ENCODE results near the gene SFTPA2.

The SFTPA2 gene

GRCh38 chr10:79588800-79589199, 28.6 kb upstream of the SFTPA2 start:
- no peaks in the 10 kb centered on the region for H3K36me3 ChIP-seq (ENCODE audit: control insufficient read depth in 2 of 2, insufficient read depth in 1 of 2, low read length in 2 of 2)
- H3K27ac ChIP-seq (ENCODE audit: extremely low read depth, low read depth, low read length): no peak overlapping the region
- ChIA-PET POLR2A (no interaction called here), CTCF (interaction anchor here (0.6 kb wide), 1 partner anchor 188 kb away, joined by 5 read pairs; no protein-coding TSS in a partner anchor)
- H3K4me1 ChIP-seq (ENCODE audit: control insufficient read depth, insufficient read depth, low read length): no peaks in the 10 kb centered on the region
- H3K4me3 ChIP-seq (ENCODE audit: low read depth, low read length): no peak overlapping the region
- no peaks in the 10 kb centered on the region for H3K9me3 ChIP-seq (ENCODE audit: control insufficient read depth, insufficient read depth, low read depth, low read length)
- TF ChIP-seq ZFHX2 (tag by site-specific recombination; conservative IDR thresholded peaks at IDR 0.05) (no peak), ZNF692 (tag by site-specific recombination; IDR thresholded peaks at IDR 0.05) (no peak), ZNF146 (tag by site-specific recombination; IDR thresholded peaks at IDR 0.05) (no peak), ZNF544 (tag by site-specific recombination; IDR thresholded peaks at IDR 0.05) (no peak), KLF17 (tag by site-specific recombination; IDR thresholded peaks at IDR 0.05) (no peak), ZNF76 (tag by site-specific recombination; IDR thresholded peaks at IDR 0.05; ENCODE audit: borderline replicate concordance, low read depth) (no peak)

- ChIA-PET POLR2A (no interaction called here), CTCF (no interaction called here)
- Histone ChIP-seq H3K4me1 (ENCODE audit: control insufficient read depth, insufficient read depth, low read length) (no peaks in the 10 kb centered on the region), H3K36me3 (ENCODE audit: control insufficient read depth in 2 of 2, insufficient read depth in 1 of 2, low read length in 2 of 2) (no peaks in the 10 kb centered on the region), H3K4me3 (ENCODE audit: low read depth, low read length) (no peak overlapping the region), H3K9me3 (ENCODE audit: control insufficient read depth, insufficient read depth, low read depth, low read length) (no peaks in the 10 kb centered on the region), H3K27ac (ENCODE audit: extremely low read depth, low read depth, low read length) (no peak overlapping the region)
- TF ChIP-seq ELK4 (IDR thresholded peaks at IDR 0.05; ENCODE audit: borderline replicate concordance, low read depth, low read length) (no peak), ZSCAN18 (tag by site-specific recombination; IDR thresholded peaks at IDR 0.05) (no peak), ZNF521 (tag by site-specific recombination; IDR thresholded peaks at IDR 0.05) (no peak), ZNF596 (tag by site-specific recombination; IDR thresholded peaks at IDR 0.05) (no peak), ZNF18 (tag by site-specific recombination; IDR thresholded peaks at IDR 0.05) (no peak), KLF9 (tag by site-specific recombination; IDR thresholded peaks at IDR 0.05; ENCODE audit: low read depth) (no peak), ZBTB7A (tag by site-specific recombination; IDR thresholded peaks at IDR 0.05; ENCODE audit: low read depth) (no peak), MEIS1 (CRISPR knock-in tag; IDR thresholded peaks at IDR 0.05; ENCODE audit: borderline replicate concordance) (no peak), CTCF (tag by site-specific recombination; IDR thresholded peaks at IDR 0.05) (no peak)
Measured at GRCh38 chr10:79586933-79587332, 26.7 kb upstream of the SFTPA2 start.
